Esophagus muscularis mucosa (tissue), 4 donors: ENCODE results near the gene CBLN3. TPM values are rescaled to one million over a fixed set of nuclear protein-coding genes. Genes with fewer than 3 reads are reported as not detected.

ENCODE experiments used
- DNase-seq: peaks from one replicate; pipeline ENCODE4 v3.0.0-alpha.2; 2017; ENCODE audit errors: extremely low spot score
- H3K27ac ChIP-seq, 4 donors: fragments of 200-600 bp; sonication (generic); replicated peaks in 1 of 4; 1 replicate in 3 of 4; 2 replicates in 1 of 4; pipeline ENCODE4 v1.5.1; 2016 to 2019; ENCODE audit warnings: mild to moderate bottlenecking in 1 of 4
- H3K27me3 ChIP-seq, 4 donors: fragments of 200-600 bp; sonication (generic); one replicate each; pipeline versions ENCODE4 v1.5.1 to v1.6.0; 2016 to 2019
- H3K36me3 ChIP-seq, 4 donors: fragments of 200-600 bp; sonication (generic); one replicate each; pipeline ENCODE4 v1.5.1; 2016 to 2019
- H3K4me1 ChIP-seq, 4 donors: fragments of 200-600 bp; sonication (generic); one replicate each; pipeline ENCODE4 v1.5.1; 2016 to 2019
- H3K4me3 ChIP-seq, 4 donors: fragments of 200-600 bp; sonication (generic); 1 replicate in 2 of 4; 2 replicates in 2 of 4; pipeline ENCODE4 v1.5.1; 2016 to 2019; ENCODE audit warnings: mild to moderate bottlenecking in 4 of 4, moderate library complexity in 1 of 4
- H3K9me3 ChIP-seq, 4 donors: fragments of 200-600 bp; sonication (generic); 1 replicate in 3 of 4; 2 replicates in 1 of 4; pipeline ENCODE4 v1.5.1; 2016 to 2019
- EP300 ChIP-seq: sonication (generic); formaldehyde crosslinking; IDR thresholded peaks from one replicate; pipeline ENCODE4 v1.6.1; 2017; ENCODE audit warnings: antibody characterized with exemption
- POLR2A ChIP-seq: fragments of 450-650 bp; IDR thresholded peaks from one replicate; pipeline ENCODE4 v1.6.1; 2017; ENCODE audit warnings: antibody characterized with exemption, moderate library complexity, mild to moderate bottlenecking, low read depth
- POLR2AphosphoS5 ChIP-seq, 2 donors: sonication (generic); formaldehyde crosslinking; IDR thresholded peaks; one replicate each; pipeline ENCODE4 v1.6.1; 2017; ENCODE audit warnings: antibody characterized with exemption in 2 of 2
- WGBS: methylation state at CpG from one replicate; pipeline ENCODE4 v1.1.5; 2018; 5-methylcytosine and 5-hydroxymethylcytosine counted together
- intact Hi-C: fragments of 100-400 bp; cut with DNase I; formaldehyde crosslinking; loops from one replicate; pipeline ENCODE4 v1.15.1; 2023
- total RNA-seq, 4 donors: library from RNA; depleted of rRNA; stranded (reverse); fragments of >200 nt; gene quantifications; one replicate each; pipeline versions ENCODE4 v1.1.0 to v1.2.1, GENCODE V29; 2016
- TF ChIP-seq, protein P1 (sequence below), 3 experiments: fragments of 200-600 bp in 2 of 3; fragments of 450-650 bp in 1 of 3; sonication (generic) in 2 of 3; IDR thresholded peaks; one replicate each; pipeline ENCODE4 v1.5.1; 2017 to 2019; ENCODE audit warnings: antibody characterized with exemption in 3 of 3, mild to moderate bottlenecking in 2 of 3, moderate library complexity in 1 of 3

CBLN3 gene
- total RNA-seq, 4 donors from 2014 or later: 1.2 to 2.2 (median 1.9) TPM

DNA sequence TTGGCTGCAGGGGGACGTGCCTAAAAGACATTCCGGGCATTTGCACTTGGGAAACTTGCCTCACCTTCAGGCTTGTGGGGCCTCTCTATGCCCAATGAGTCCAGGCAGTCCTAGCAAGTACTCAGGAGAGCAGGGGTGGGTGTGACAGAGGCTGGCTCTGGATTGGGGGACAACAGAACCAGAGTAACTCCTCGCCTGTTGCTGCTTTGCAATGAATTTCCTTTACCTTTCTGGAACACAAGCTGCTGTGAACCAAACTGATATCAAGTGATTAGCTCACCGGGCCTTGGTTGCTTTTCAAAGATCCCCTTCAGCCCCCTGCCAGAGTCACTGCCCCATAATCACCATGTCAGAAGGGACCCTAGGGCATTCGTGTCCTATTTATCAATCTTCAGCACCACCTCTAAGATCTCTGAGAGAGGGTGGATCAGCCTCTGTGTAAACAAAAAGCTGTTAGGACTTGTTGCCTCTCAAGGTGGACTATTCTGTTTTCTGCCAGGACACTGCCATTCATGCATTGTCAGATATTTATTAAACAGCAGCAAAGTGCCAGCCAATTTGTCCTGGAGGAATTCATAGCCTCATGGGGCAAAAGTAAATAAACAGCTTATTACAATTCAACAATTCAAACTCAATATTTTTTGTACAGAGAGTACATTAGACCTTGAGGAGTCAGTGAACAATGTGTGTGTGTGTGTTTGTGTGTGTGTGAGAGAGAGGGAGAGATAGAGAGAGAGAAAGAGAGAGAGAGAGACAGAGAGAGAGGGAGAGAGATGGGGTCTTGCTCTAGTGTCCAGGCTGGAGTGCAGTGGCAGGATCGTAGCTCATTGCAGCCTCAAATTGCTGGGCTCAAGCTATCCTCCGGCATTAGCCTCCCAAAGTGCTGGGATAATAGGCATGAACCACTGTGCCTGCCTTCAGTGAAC is 50.2 kb downstream of the CBLN3 start:
- Histone ChIP-seq H3K4me3 (no peak overlapping the region), H3K27me3 (no peaks in the 10 kb centered on the region), H3K36me3 (peaks cover 0 to 38% (median 20%) of the 10 kb centered on the region in 4 donors), H3K9me3 (no peaks in the 10 kb centered on the region), H3K4me1 (peaks cover 11 to 24% (median 20%) of the 10 kb centered on the region in 4 donors), H3K27ac (no peak overlapping the region)
- 78% methylated on average over 7 of the region's 7 CpGs for WGBS
- DNase-seq: no peak
- TF ChIP-seq, protein P1, sequence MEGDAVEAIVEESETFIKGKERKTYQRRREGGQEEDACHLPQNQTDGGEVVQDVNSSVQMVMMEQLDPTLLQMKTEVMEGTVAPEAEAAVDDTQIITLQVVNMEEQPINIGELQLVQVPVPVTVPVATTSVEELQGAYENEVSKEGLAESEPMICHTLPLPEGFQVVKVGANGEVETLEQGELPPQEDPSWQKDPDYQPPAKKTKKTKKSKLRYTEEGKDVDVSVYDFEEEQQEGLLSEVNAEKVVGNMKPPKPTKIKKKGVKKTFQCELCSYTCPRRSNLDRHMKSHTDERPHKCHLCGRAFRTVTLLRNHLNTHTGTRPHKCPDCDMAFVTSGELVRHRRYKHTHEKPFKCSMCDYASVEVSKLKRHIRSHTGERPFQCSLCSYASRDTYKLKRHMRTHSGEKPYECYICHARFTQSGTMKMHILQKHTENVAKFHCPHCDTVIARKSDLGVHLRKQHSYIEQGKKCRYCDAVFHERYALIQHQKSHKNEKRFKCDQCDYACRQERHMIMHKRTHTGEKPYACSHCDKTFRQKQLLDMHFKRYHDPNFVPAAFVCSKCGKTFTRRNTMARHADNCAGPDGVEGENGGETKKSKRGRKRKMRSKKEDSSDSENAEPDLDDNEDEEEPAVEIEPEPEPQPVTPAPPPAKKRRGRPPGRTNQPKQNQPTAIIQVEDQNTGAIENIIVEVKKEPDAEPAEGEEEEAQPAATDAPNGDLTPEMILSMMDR (IDR thresholded peaks at IDR 0.05): no peak
- TF ChIP-seq POLR2AphosphoS5 (IDR thresholded peaks at IDR 0.05): no peak
- TF ChIP-seq POLR2A: no peak
- TF ChIP-seq EP300: no peak
- intact Hi-C loops: no loop called here

DNA sequence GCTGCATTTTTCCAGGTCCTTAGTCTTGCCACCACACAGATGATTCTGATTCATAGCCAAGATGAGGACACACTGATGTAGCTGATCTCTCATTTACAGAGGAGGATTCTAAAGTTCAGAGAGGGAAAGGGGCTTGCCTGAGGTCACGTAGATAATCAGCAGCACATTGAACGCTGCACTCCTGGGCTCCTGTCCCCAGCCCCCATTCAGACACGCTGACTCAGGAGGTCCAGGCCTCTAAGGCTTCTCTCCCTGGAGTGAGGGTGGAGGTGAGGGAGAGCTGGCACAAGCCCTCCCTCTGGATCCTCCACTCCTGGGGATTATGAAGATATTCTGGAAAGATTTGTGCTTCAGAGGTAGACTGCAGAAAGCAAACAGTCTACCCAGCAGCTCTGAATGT is 51.1 kb downstream of the CBLN3 start:
- Histone ChIP-seq H3K4me1 (peaks cover 11 to 32% (median 20%) of the 10 kb centered on the region in 4 donors), H3K27ac (no peak overlapping the region), H3K9me3 (no peaks in the 10 kb centered on the region), H3K4me3 (no peak overlapping the region), H3K36me3 (peaks cover 0 to 48% (median 26%) of the 10 kb centered on the region in 4 donors), H3K27me3 (no peaks in the 10 kb centered on the region)
- WGBS: 100% methylated on average over 1 of the region's 3 CpGs
- no peak for DNase-seq
- intact Hi-C loops: no loop called here
- TF ChIP-seq, protein P1 (IDR thresholded peaks at IDR 0.05): no peak
- no peak for TF ChIP-seq POLR2AphosphoS5 (IDR thresholded peaks at IDR 0.05)
- TF ChIP-seq EP300: no peak
- TF ChIP-seq POLR2A: no peak

DNA sequence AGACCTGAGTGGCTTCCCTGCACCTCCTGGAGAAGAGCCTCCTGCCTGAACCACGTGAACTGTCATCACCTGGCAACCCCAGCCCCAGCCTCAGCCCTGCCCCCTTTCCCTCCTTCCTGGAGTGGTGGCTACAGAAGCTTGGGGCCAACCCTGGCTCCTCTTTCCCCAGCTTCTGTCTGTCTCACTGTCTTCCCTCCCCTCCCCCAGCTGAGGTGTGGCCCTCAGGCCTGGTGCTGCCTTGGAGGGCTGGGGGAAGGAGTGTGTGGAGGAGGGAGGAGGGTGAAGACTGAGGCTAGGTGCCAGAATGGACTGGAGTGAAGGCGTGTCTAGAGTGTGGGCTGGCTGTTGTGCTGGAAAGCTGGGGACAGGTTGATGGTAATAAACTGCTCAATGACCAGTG is 51.8 kb downstream of the CBLN3 start:
- Histone ChIP-seq H3K4me3 (no peak overlapping the region), H3K4me1 (peaks cover 11 to 39% (median 25%) of the 10 kb centered on the region in 4 donors), H3K27me3 (no peaks in the 10 kb centered on the region), H3K36me3 (peaks cover 0 to 54% (median 29%) of the 10 kb centered on the region in 4 donors), H3K9me3 (no peaks in the 10 kb centered on the region), H3K27ac (peak overlapping the region in 2 of 4 donors; percentile 7 to 20)
- TF ChIP-seq POLR2A (no peak), EP300 (no peak), POLR2AphosphoS5 (IDR thresholded peaks at IDR 0.05) (no peak)
- no peak for DNase-seq
- intact Hi-C loops: no loop called here
- WGBS: 49% methylated on average over 2 of the region's 2 CpGs

DNA sequence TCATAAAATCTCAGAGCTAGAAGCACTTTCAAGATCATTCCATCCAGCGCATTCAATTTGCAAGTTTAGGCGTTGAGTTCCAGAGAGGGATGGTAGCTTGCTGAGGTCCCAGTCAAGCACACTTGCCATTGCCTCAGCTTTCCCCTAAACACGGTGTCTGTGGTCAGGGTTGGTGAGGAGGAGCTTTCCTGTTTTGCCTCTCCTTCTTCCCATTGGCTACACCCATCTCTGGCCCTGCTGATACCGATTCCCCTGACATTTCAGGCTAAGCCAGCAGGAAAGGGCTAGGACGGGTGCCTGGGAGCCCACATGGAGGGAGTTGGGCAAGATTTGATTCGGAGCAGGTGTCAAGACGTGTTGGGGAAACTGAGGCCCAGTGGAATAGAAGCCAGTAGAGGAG is 52.3 kb downstream of the CBLN3 start:
- Histone ChIP-seq H3K4me1 (peaks cover 11 to 44% (median 31%) of the 10 kb centered on the region in 4 donors), H3K4me3 (no peak overlapping the region), H3K36me3 (peaks cover 0 to 58% (median 31%) of the 10 kb centered on the region in 4 donors), H3K9me3 (no peaks in the 10 kb centered on the region), H3K27me3 (no peaks in the 10 kb centered on the region), H3K27ac (peak overlapping the region in 2 of 4 donors; percentile 10 to 20)
- 74% methylated on average over 7 of the region's 7 CpGs for WGBS
- no peak for DNase-seq
- intact Hi-C loops: no loop called here
- no peak for TF ChIP-seq EP300
- no peak for TF ChIP-seq POLR2AphosphoS5 (IDR thresholded peaks at IDR 0.05)
- no peak for TF ChIP-seq POLR2A
- TF ChIP-seq, protein P1 (IDR thresholded peaks at IDR 0.05): no peak

Other genes starting within 250 kb of the CBLN3 start
- gene IPO4, start 240.9 kb downstream of the CBLN3 start, total RNA-seq: 10 to 100 TPM; 12.9 to 41.6 (median 25.2) TPM
- 10 to 100 TPM; 27.0 to 44.6 (median 43.8) TPM for gene TM9SF1, start 234.2 kb downstream of the CBLN3 start, total RNA-seq
- under 1 TPM in 2 of 4 donors, not detected in 2; 0.57 to 0.58 TPM for gene TSSK4, start 224.0 kb downstream of the CBLN3 start, total RNA-seq
- gene CHMP4A, start 216.2 kb downstream of the CBLN3 start, total RNA-seq: 100 to 1,000 TPM in 2 of 4 donors, 10 to 100 TPM in 2; 75.4 to 135 (median 94.9) TPM
- gene MDP1, start 213.6 kb downstream of the CBLN3 start, total RNA-seq: 10 to 100 TPM; 11.1 to 17.5 (median 14.4) TPM
- 100 to 1,000 TPM; 117 to 152 (median 131) TPM for gene NEDD8, start 197.3 kb downstream of the CBLN3 start, total RNA-seq
- gene GMPR2, start 196.7 kb downstream of the CBLN3 start, total RNA-seq: 10 to 100 TPM; 43.1 to 53.4 (median 50.5) TPM
- 10 to 100 TPM; 49.4 to 89.0 (median 81.0) TPM for gene TINF2, start 187.0 kb downstream of the CBLN3 start, total RNA-seq
- gene TGM1, start 166.5 kb downstream of the CBLN3 start, total RNA-seq: 1 to 10 TPM in 2 of 4 donors, under 1 TPM in 2; 0.52 to 3.3 (median 1.6) TPM
- gene RABGGTA, start 158.1 kb downstream of the CBLN3 start, total RNA-seq: 10 to 100 TPM; 14.6 to 27.8 (median 20.3) TPM
- gene DHRS1, start 129.9 kb downstream of the CBLN3 start, total RNA-seq: 10 to 100 TPM; 13.9 to 22.4 (median 19.2) TPM
- gene NOP9, start 129.8 kb downstream of the CBLN3 start, total RNA-seq: 10 to 100 TPM; 16.6 to 29.2 (median 21.6) TPM
- gene CIDEB, start 121.7 kb downstream of the CBLN3 start, total RNA-seq: 10 to 100 TPM in 1 of 4 donors, 1 to 10 TPM in 3; 6.6 to 12.5 (median 8.1) TPM
- 1 to 10 TPM; 1.7 to 3.7 (median 2.4) TPM for gene LTB4R2, start 119.5 kb downstream of the CBLN3 start, total RNA-seq
- gene LTB4R, start 118.2 kb downstream of the CBLN3 start, total RNA-seq: 1 to 10 TPM in 3 of 4 donors, under 1 TPM in 1; 0.42 to 6.0 (median 2.9) TPM
- gene ADCY4, start 94.6 kb downstream of the CBLN3 start, total RNA-seq: 10 to 100 TPM; 21.5 to 36.9 (median 27.9) TPM
- 1 to 10 TPM; 3.8 to 6.4 (median 6.1) TPM for gene RIPK3, start 89.7 kb downstream of the CBLN3 start, total RNA-seq
- gene NFATC4, start 61.5 kb downstream of the CBLN3 start, total RNA-seq: 10 to 100 TPM; 38.8 to 65.2 (median 48.3) TPM
- 10 to 100 TPM in 3 of 4 donors, 1 to 10 TPM in 1; 8.0 to 21.2 (median 13.4) TPM for gene NYNRIN, start 30.7 kb downstream of the CBLN3 start, total RNA-seq
- 10 to 100 TPM; 46.5 to 75.8 (median 58.4) TPM for gene KHNYN, start 286 bp upstream of the CBLN3 start, total RNA-seq
- gene SDR39U1, start 13.1 kb upstream of the CBLN3 start, total RNA-seq: 10 to 100 TPM; 23.9 to 48.6 (median 33.5) TPM
- gene CMA1, start 78.6 kb upstream of the CBLN3 start, total RNA-seq: 1 to 10 TPM in 3 of 4 donors, not detected in 1; 1.2 to 8.0 (median 2.6) TPM
- 10 to 100 TPM in 1 of 4 donors, 1 to 10 TPM in 3; 2.1 to 29.8 (median 7.5) TPM for gene CTSG, start 146.6 kb upstream of the CBLN3 start, total RNA-seq
- 1 to 10 TPM in 1 of 4 donors, under 1 TPM in 2, not detected in 1; 0.50 to 1.3 (median 0.97) TPM for gene GZMH, start 180.0 kb upstream of the CBLN3 start, total RNA-seq
- gene GZMB, start 204.5 kb upstream of the CBLN3 start, total RNA-seq: 10 to 100 TPM in 1 of 4 donors, under 1 TPM in 1, not detected in 2; 0.91 to 11.9 TPM